Chondrocyte (in vitro differentiated cells): Measurements from ENCODE around the gene TM4SF5. TPM values are rescaled to one million over a fixed set of nuclear protein-coding genes. Genes with fewer than 3 reads are reported as not detected.
A peak's percentile ranks its signal among the peaks of the same experiment; 100 is the strongest.

ENCODE experiments used
- DNase-seq: peaks from one replicate; pipeline ENCODE4 v3.0.0; 2021; ENCODE audit warnings: mixed read lengths, low spot score
- H3K27ac Mint-ChIP-seq: one replicate; pipeline ENCODE4 v1.8.0; 2021; ENCODE audit warnings: mild to moderate bottlenecking, moderate library complexity, mixed read lengths; ENCODE audit not compliant: unreplicated experiment
- H3K27me3 Mint-ChIP-seq: 2 replicates; pipeline ENCODE4 v1.8.0; 2021; ENCODE audit warnings: low read depth, mixed read lengths
- H3K36me3 Mint-ChIP-seq: 2 replicates; pipeline ENCODE4 v1.8.0; 2021; ENCODE audit warnings: low read depth, mixed read lengths
- H3K4me1 Mint-ChIP-seq: 2 replicates; pipeline ENCODE4 v1.8.0; 2021; ENCODE audit warnings: low read depth, mild to moderate bottlenecking, mixed read lengths
- H3K4me3 Mint-ChIP-seq: one replicate; pipeline ENCODE4 v1.8.0; 2021; ENCODE audit warnings: mild to moderate bottlenecking, moderate library complexity, mixed read lengths; ENCODE audit not compliant: unreplicated experiment
- H3K9me3 Mint-ChIP-seq: 2 replicates; pipeline ENCODE4 v1.8.0; 2021; ENCODE audit warnings: low read depth, mixed read lengths
- long read RNA-seq: library from polyadenylated mRNA; stranded (forward); transcript quantifications from one replicate; pipeline ENCODE4 v2.0.0, GENCODE V29; 2021
- total RNA-seq: library from RNA; stranded (reverse); gene quantifications from 3 replicates; pipeline ENCODE4 v1.2.1, GENCODE V29; 2021
- TF ChIP-seq, protein P1 (sequence below): fragments of 200-600 bp; sonication (generic); IDR thresholded peaks from 2 replicates; pipeline ENCODE4 v1.5.0; 2021; ENCODE audit warnings: antibody characterized with exemption, mild to moderate bottlenecking, moderate library complexity

TM4SF5 gene, protein sequence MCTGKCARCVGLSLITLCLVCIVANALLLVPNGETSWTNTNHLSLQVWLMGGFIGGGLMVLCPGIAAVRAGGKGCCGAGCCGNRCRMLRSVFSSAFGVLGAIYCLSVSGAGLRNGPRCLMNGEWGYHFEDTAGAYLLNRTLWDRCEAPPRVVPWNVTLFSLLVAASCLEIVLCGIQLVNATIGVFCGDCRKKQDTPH
- total RNA-seq = not detected in 3 replicates
- long read RNA-seq = 0 reads

DNA sequence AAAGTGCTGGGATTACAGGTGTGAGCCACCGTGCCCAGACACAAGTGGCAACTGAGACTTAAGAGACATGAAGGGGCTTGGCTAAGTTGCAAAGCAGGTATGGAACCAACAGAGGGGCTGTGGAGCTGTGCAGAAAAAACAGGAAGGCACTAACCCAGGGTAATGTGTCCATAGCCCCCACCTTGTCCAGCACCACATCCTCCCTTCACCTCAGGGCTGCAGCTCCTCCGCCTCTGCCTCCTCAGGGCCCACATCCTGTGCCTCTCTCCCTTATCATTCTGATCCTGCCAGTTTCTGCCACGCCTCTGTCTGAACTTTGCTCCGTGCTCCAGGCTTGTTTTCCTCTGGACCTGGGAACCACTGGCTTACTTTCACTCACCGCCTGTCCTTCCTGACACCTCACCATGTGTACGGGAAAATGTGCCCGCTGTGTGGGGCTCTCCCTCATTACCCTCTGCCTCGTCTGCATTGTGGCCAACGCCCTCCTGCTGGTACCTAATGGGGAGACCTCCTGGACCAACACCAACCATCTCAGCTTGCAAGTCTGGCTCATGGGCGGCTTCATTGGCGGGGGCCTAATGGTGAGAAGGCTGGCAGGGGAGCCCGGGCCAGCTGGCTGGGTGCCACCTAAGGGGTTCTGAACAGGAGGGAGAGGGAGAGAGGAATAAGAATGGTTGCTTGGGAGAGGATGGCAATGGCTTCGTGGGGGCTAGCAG lies at the start of gene TM4SF5:
Gene TM4SF5, plus strand, starts transcription at position 368 of the 716 bp plus-strand sequence. Its CDS starts 37 bp downstream, at position 405.
- Mint-ChIP-seq H3K9me3 (no peaks in the 10 kb centered on the region), H3K27ac (no peak within 1 kb of the TSS), H3K4me1 (no peaks in the 10 kb centered on the region), H3K4me3 (no peak within 1 kb of the TSS), H3K27me3 (peaks cover 24% of the 10 kb centered on the region), H3K36me3 (no peaks in the 10 kb centered on the region)
- TF ChIP-seq, protein P1, sequence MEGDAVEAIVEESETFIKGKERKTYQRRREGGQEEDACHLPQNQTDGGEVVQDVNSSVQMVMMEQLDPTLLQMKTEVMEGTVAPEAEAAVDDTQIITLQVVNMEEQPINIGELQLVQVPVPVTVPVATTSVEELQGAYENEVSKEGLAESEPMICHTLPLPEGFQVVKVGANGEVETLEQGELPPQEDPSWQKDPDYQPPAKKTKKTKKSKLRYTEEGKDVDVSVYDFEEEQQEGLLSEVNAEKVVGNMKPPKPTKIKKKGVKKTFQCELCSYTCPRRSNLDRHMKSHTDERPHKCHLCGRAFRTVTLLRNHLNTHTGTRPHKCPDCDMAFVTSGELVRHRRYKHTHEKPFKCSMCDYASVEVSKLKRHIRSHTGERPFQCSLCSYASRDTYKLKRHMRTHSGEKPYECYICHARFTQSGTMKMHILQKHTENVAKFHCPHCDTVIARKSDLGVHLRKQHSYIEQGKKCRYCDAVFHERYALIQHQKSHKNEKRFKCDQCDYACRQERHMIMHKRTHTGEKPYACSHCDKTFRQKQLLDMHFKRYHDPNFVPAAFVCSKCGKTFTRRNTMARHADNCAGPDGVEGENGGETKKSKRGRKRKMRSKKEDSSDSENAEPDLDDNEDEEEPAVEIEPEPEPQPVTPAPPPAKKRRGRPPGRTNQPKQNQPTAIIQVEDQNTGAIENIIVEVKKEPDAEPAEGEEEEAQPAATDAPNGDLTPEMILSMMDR = no peak
- peak; percentile 60 for DNase-seq

DNA sequence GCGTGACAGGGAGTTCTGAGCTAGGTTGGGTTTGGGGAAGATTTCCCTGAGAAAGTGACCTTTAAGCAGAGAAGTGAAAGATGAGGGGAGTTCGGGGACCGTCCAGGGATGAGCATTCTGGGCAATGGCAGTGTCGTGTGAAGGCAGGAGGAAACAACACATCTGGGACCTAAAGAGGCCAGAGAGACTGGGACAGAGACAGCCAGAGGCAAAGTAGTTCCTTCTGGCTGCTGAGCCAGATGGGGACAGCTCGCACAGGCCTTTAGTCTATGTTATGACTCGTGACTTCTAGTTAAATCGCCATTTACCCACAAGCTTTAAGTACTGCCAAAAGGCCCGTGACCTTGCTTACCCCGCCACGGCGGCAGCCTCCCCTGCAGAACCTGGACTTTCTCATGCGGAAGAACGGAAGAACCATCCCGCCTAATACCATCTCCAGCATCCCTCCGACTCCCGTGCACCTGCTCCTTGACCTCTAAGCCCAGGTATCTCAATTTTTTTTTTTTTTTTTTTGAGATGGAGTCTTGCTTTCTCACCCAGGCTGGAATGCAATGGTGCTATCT lies 48.9 kb upstream of the TM4SF5 start:
- peaks cover 3% of the 10 kb centered on the region for H3K27me3 Mint-ChIP-seq
- no peaks in the 10 kb centered on the region for H3K9me3 Mint-ChIP-seq
- no peaks in the 10 kb centered on the region for H3K36me3 Mint-ChIP-seq
- H3K4me3 Mint-ChIP-seq = no peak overlapping the region
- no peak overlapping the region for H3K27ac Mint-ChIP-seq
- no peak for DNase-seq
- H3K4me1 Mint-ChIP-seq = peaks cover 5% of the 10 kb centered on the region
- TF ChIP-seq, protein P1 = no peak

DNA sequence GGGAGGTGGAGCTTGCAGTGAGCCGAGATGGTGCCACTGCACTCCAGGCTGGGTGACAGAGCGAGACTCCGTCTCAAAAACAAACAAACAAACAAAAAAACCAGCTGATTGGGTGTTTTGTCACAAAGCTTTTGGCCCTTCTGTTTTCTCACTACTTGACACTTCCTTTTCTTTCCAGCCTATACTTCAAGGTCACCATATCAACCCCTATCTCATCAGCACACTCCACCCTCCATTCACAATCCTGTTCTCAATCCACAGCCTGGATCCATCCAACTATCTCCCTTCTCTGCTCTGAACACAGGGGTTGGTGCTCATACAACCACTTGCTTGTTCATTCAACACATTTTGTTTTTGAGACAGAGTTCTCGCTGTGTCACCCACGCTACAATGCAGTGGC lies 47.0 kb upstream of the TM4SF5 start:
- no peak overlapping the region for H3K27ac Mint-ChIP-seq
- H3K36me3 Mint-ChIP-seq = no peaks in the 10 kb centered on the region

DNA sequence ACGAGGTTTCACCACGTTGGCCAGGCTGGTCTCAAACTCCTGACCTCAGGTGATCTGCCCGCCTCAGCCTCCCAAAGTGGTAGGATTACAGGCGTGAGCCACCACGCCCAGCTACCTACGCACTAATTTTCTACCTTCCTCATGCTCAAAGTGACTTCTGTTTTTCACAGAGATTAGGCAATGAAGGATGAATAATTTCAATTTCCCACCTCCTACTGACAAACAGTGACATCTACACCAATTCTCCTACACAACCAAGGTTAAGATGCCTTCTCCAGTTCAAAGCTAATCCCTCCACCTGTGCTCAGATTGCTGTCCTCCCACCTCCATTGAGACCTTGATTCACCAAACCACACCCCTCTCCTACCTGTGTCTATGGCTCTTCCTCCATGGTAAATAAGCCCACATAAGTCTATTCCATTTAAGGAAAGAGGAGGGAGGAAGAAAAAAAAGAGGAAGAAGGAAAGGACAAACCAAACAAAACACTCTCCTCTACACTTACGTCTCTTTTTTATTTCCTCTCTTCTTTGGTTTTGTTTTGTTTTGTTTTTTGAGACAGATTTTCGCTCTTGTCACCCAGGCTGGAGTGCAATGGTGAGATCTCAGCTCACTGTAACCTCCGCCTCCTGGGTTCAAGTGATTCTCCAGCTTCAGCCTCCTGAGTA lies 45.9 kb upstream of the TM4SF5 start:
- no peak for DNase-seq
- no peaks in the 10 kb centered on the region for H3K9me3 Mint-ChIP-seq
- no peak overlapping the region for H3K27ac Mint-ChIP-seq
- TF ChIP-seq, protein P1 = no peak
- H3K4me1 Mint-ChIP-seq = peaks cover 9% of the 10 kb centered on the region
- peaks cover 3% of the 10 kb centered on the region for H3K27me3 Mint-ChIP-seq
- no peak overlapping the region for H3K4me3 Mint-ChIP-seq
- H3K36me3 Mint-ChIP-seq = no peaks in the 10 kb centered on the region

More for the DNA sequence above, 47.0 kb upstream of the TM4SF5 start:
- DNase-seq = no peak
- Mint-ChIP-seq H3K9me3 (no peaks in the 10 kb centered on the region), H3K4me3 (no peak overlapping the region), H3K4me1 (peaks cover 5% of the 10 kb centered on the region), H3K27me3 (peaks cover 3% of the 10 kb centered on the region)
- TF ChIP-seq, protein P1 = no peak

DNA sequence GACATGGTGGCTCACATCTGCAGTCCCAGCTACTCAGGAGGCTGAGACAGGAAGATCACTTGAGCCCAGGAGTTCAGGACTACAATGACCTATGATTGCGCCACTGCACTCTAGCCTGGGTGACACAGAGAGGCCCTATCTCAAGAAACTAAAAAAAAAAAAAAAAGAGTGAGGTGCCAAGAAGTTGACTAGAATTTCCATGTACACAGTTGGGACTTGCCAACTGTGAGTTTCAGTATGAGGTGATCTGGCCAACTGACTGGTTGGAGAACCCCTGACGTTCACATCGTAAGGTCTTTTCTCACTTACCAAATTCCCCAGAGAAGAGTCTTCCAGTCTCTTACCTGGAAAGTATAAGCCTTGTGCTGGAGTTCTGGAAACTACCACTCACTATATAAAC lies 43.6 kb upstream of the TM4SF5 start:
- Mint-ChIP-seq H3K4me3 (no peak overlapping the region), H3K27me3 (peaks cover 3% of the 10 kb centered on the region), H3K9me3 (no peaks in the 10 kb centered on the region), H3K4me1 (peaks cover 12% of the 10 kb centered on the region), H3K27ac (no peak overlapping the region), H3K36me3 (no peaks in the 10 kb centered on the region)
- DNase-seq = no peak
- TF ChIP-seq, protein P1 = no peak
